IMR-90 (cell line): ENCODE measurements around the gene TIPIN. TPM values are rescaled to one million over a fixed set of nuclear protein-coding genes. Genes with fewer than 3 reads are reported as not detected.

Experiments used
- ATAC-seq: fragments of 200-7000 bp; cut with Tn5 transposase; 2 replicates; pipeline ENCODE4 v1.9.1; 2020; ENCODE audit warnings: low read depth, mild to moderate bottlenecking, moderate library complexity
- BruUV-seq: library from RNA; stranded (reverse); fragments of 400-500 nt; replicated peaks from 2 replicates; lab custom pipeline; 2021; lab: Mats Ljungman, UMichigan
- CTCF ChIA-PET: fragments of 300-600 bp; formaldehyde crosslinking; extraction: SDS; loops from one replicate; lab custom pipeline; 2021; ENCODE audit warnings: antibody characterized with exemption; lab: Yijun Ruan, JAX
- POLR2A ChIA-PET: fragments of 300-600 bp; sonication (Branson Sonifier 250); formaldehyde crosslinking; loops from one replicate; lab custom pipeline; 2022; ENCODE audit warnings: antibody characterized with exemption; ENCODE audit not compliant: unreplicated experiment; lab: Charles Lee
- DNase-seq: peaks from one replicate; pipeline ENCODE4 v3.0.0; 2013
- H2AFZ ChIP-seq: replicated peaks from 2 replicates; pipeline ENCODE3; 2013; ENCODE audit warnings: low read length, mild to moderate bottlenecking; ENCODE audit not compliant: poor library complexity
- H2AK5ac ChIP-seq: 2 replicates; pipeline ENCODE4 v1.6.1; 2013; ENCODE audit warnings: low read depth, low read length, inconsistent platforms
- H2AK9ac ChIP-seq: replicated peaks from 2 replicates; pipeline ENCODE3; 2013; ENCODE audit warnings: mild to moderate bottlenecking, low read depth, low read length, moderate library complexity; ENCODE audit not compliant: poor library complexity
- H2BK120ac ChIP-seq: 2 replicates; pipeline ENCODE4 v1.6.1; 2013; ENCODE audit warnings: low read depth, low read length, inconsistent platforms
- H2BK15ac ChIP-seq: 3 replicates; pipeline ENCODE4 v1.6.1; 2013; ENCODE audit warnings: low read depth, low read length, inconsistent platforms
- H2BK20ac ChIP-seq: 2 replicates; pipeline ENCODE4 v1.6.1; 2013; ENCODE audit warnings: low read depth, mild to moderate bottlenecking, inconsistent platforms, low read length, moderate library complexity
- H2BK5ac ChIP-seq: 2 replicates; pipeline ENCODE4 v1.6.1; 2013; ENCODE audit warnings: mild to moderate bottlenecking, low read depth, low read length, inconsistent platforms; ENCODE audit not compliant: poor library complexity, severe bottlenecking
- H3K14ac ChIP-seq: replicated peaks from 2 replicates; pipeline ENCODE4 v1.6.1; 2013; ENCODE audit warnings: low read depth, low read length, inconsistent platforms
- H3K18ac ChIP-seq: 2 replicates; pipeline ENCODE4 v1.6.1; 2013; ENCODE audit warnings: low read depth, low read length, control low read depth
- H3K23ac ChIP-seq: 2 replicates; pipeline ENCODE4 v1.6.1; 2013; ENCODE audit warnings: low read depth, low read length, inconsistent platforms
- H3K27ac ChIP-seq: 2 replicates; pipeline ENCODE4 v1.5.1; 2013; ENCODE audit warnings: mild to moderate bottlenecking, control low read depth, low read length; ENCODE audit not compliant: insufficient read depth
- H3K27me3 ChIP-seq: 2 replicates; pipeline ENCODE4 v1.6.1; 2013; ENCODE audit warnings: low read length; ENCODE audit not compliant: control insufficient read depth, insufficient read depth
- H3K36me3 ChIP-seq: 2 replicates; pipeline ENCODE4 v1.6.1; 2013; ENCODE audit warnings: low read length, mixed read lengths; ENCODE audit not compliant: control insufficient read depth, insufficient read depth
- H3K4ac ChIP-seq: 2 replicates; pipeline ENCODE4 v1.6.1; 2013; ENCODE audit warnings: low read depth, low read length, inconsistent platforms
- H3K4me1 ChIP-seq: 2 replicates; pipeline ENCODE4 v1.6.1; 2013; ENCODE audit warnings: low read length, mixed read lengths; ENCODE audit not compliant: control insufficient read depth, insufficient read depth
- H3K4me2 ChIP-seq: 2 replicates; pipeline ENCODE4 v1.6.1; 2013; ENCODE audit warnings: low read depth, mild to moderate bottlenecking, control low read depth, low read length, moderate library complexity
- H3K4me3 ChIP-seq: 2 replicates; pipeline ENCODE4 v1.5.1; 2013; ENCODE audit warnings: low read depth, mild to moderate bottlenecking, control low read depth, low read length, moderate library complexity; ENCODE audit not compliant: insufficient read depth
- H3K56ac ChIP-seq: 2 replicates; pipeline ENCODE4 v1.6.1; 2013; ENCODE audit warnings: low read length, inconsistent platforms; ENCODE audit not compliant: insufficient read depth; ENCODE audit errors: extremely low read depth
- H3K79me1 ChIP-seq, 2 experiments: 2 replicates each; pipeline ENCODE4 v1.6.1; 2013; ENCODE audit warnings: low read length in 2 of 2, inconsistent platforms in 1 of 2, low read depth in 1 of 2
- H3K9ac ChIP-seq: 2 replicates; pipeline ENCODE4 v1.6.1; 2013; ENCODE audit warnings: low read depth, low read length, control low read depth
- H3K9me1 ChIP-seq: 2 replicates; pipeline ENCODE4 v1.6.1; 2013; ENCODE audit warnings: low read length, inconsistent platforms; ENCODE audit not compliant: insufficient read depth
- H3K9me3 ChIP-seq: 2 replicates; pipeline ENCODE4 v1.6.1; 2013; ENCODE audit warnings: low read length; ENCODE audit not compliant: control insufficient read depth, insufficient read depth
- H4K20me1 ChIP-seq: 2 replicates; pipeline ENCODE4 v1.6.1; 2013; ENCODE audit warnings: low read length, inconsistent platforms; ENCODE audit not compliant: insufficient read depth
- H4K5ac ChIP-seq: 2 replicates; pipeline ENCODE4 v1.6.1; 2013; ENCODE audit warnings: mild to moderate bottlenecking, low read depth, low read length, control low read depth
- H4K8ac ChIP-seq, 2 experiments: 2 replicates each; pipeline ENCODE4 v1.6.1; 2013; ENCODE audit warnings: low read depth in 2 of 2, low read length in 2 of 2, control low read depth in 1 of 2, inconsistent platforms in 1 of 2
- H4K91ac ChIP-seq: 2 replicates; pipeline ENCODE4 v1.6.1; 2013; ENCODE audit warnings: low read depth, low read length, inconsistent platforms; ENCODE audit not compliant: insufficient read depth
- CEBPB ChIP-seq: IDR thresholded peaks from 2 replicates; pipeline ENCODE4 v1.6.1; 2012; ENCODE audit warnings: low read depth, low read length, improper control_type of control experiment
- FOS ChIP-seq: fragments of 150-350 bp; IDR thresholded peaks from 2 replicates; pipeline ENCODE4 v1.6.1; 2016; ENCODE audit warnings: low read depth, low read length
- MAZ ChIP-seq: IDR thresholded peaks from 2 replicates; pipeline ENCODE4 v1.6.1; 2012; ENCODE audit warnings: low read depth, mild to moderate bottlenecking, low read length, improper control_type of control experiment, moderate library complexity, borderline replicate concordance
- POLR2A ChIP-seq: IDR thresholded peaks from 2 replicates; pipeline ENCODE4 v1.6.1; 2012; ENCODE audit warnings: mild to moderate bottlenecking, low read depth, low read length
- RAD21 ChIP-seq: IDR thresholded peaks from 2 replicates; pipeline ENCODE4 v1.6.1; 2012; ENCODE audit warnings: low read length, improper control_type of control experiment
- RCOR1 ChIP-seq: IDR thresholded peaks from 2 replicates; pipeline ENCODE4 v1.6.1; 2012; ENCODE audit warnings: mild to moderate bottlenecking, low read length, improper control_type of control experiment; ENCODE audit not compliant: insufficient replicate concordance
- WGBS, 2 experiments: methylation state at CpG; one replicate each; pipeline versions ENCODE4 v1.1.5 to v1.1.7; 2013; ENCODE audit warnings: missing lambda C conversion rate in 2 of 2; ENCODE audit not compliant: insufficient read length in 1 of 2; ENCODE audit errors: extremely low coverage in 2 of 2; 5-methylcytosine and 5-hydroxymethylcytosine counted together
- dilution Hi-C: fragments of 300-500 bp; cut with HindIII; formaldehyde crosslinking; loops from one replicate; pipeline ENCODE4 v1.14.3; 2018; ENCODE audit warnings: low sequenced_read_pairs; ENCODE audit not compliant: unreplicated experiment
- in situ Hi-C: fragments of 300-500 bp; cut with MboI; formaldehyde crosslinking; loops from 3 replicates; pipeline ENCODE4 v1.14.3; 2019; ENCODE audit warnings: low sequenced_read_pairs, inconsistent platforms, mixed read lengths
- intact Hi-C: fragments of 100-400 bp; cut with micrococcal nuclease; formaldehyde crosslinking; loops from 2 replicates; pipeline ENCODE4 v1.10.0; 2022
- polyA plus RNA-seq, 3 experiments: library from polyadenylated mRNA; depleted of rRNA; stranded (reverse); fragments of >200 nt; gene quantifications; 2 replicates each; pipeline ENCODE4 v1.2.3, GENCODE V29; 2012; ENCODE audit warnings: low replicate concordance in 1 of 3
- total RNA-seq: library from RNA; depleted of rRNA; stranded (reverse); fragments of >200 nt; gene quantifications from 2 replicates; pipeline ENCODE4 v1.2.3, GENCODE V29; 2012
- TF ChIP-seq, protein P1 (sequence below): conservative IDR thresholded peaks from 2 replicates; pipeline ENCODE4 v1.5.1; 2012; ENCODE audit warnings: mild to moderate bottlenecking, low read depth, low read length, improper control_type of control experiment

TIPIN gene
- total and polyA plus RNA-seq, 2 of the 4 experiments (the other 2 are of a cell fraction), result 6.3 to 7.3 TPM

GRCh38 chr15:66378814-66379430 is 22.4 kb upstream of the TIPIN start:
- H2BK120ac ChIP-seq, result no peak overlapping the region
- H2BK15ac ChIP-seq, result no peak overlapping the region
- WGBS, 2 experiments, result no CpG with 5 or more reads among the region's 7 CpGs
- H3K18ac ChIP-seq, result no peak overlapping the region
- H4K5ac ChIP-seq, result no peak overlapping the region
- no peak overlapping the region for H2AK5ac ChIP-seq
- no peaks in the 10 kb centered on the region for H3K79me1 ChIP-seq
- no peak overlapping the region for H3K56ac ChIP-seq
- no peak overlapping the region for H2BK20ac ChIP-seq
- H2AK9ac ChIP-seq, result no peak overlapping the region
- ChIA-PET POLR2A (no interaction called here), CTCF (interaction anchor here (1.5 kb wide), 1 partner anchor 118 kb away, joined by 3 read pairs; the partner anchor contains the start of gene SNAPC5)
- no peak overlapping the region for H3K14ac ChIP-seq
- no peaks in the 10 kb centered on the region for H4K20me1 ChIP-seq
- no peak for ATAC-seq
- no peaks in the 10 kb centered on the region for H3K36me3 ChIP-seq
- intact Hi-C loops (no loop called here), in situ Hi-C loops (no loop called here), dilution Hi-C loops (no loop called here)
- no peak overlapping the region for H3K23ac ChIP-seq
- H3K9me3 ChIP-seq, result no peaks in the 10 kb centered on the region
- no peak overlapping the region for H3K4me3 ChIP-seq
- no peak overlapping the region for H2AFZ ChIP-seq
- no peak overlapping the region for H4K91ac ChIP-seq
- no peak overlapping the region for H3K4me2 ChIP-seq
- H3K4me1 ChIP-seq, result no peaks in the 10 kb centered on the region; the same call in 1 of the 2 replicates
- no peaks in the 10 kb centered on the region for H3K9me1 ChIP-seq
- TF ChIP-seq CEBPB (no peak), MAZ (no peak), RAD21 (no peak), POLR2A (no peak), RCOR1 (no peak), FOS (no peak)
- TF ChIP-seq, protein P1, sequence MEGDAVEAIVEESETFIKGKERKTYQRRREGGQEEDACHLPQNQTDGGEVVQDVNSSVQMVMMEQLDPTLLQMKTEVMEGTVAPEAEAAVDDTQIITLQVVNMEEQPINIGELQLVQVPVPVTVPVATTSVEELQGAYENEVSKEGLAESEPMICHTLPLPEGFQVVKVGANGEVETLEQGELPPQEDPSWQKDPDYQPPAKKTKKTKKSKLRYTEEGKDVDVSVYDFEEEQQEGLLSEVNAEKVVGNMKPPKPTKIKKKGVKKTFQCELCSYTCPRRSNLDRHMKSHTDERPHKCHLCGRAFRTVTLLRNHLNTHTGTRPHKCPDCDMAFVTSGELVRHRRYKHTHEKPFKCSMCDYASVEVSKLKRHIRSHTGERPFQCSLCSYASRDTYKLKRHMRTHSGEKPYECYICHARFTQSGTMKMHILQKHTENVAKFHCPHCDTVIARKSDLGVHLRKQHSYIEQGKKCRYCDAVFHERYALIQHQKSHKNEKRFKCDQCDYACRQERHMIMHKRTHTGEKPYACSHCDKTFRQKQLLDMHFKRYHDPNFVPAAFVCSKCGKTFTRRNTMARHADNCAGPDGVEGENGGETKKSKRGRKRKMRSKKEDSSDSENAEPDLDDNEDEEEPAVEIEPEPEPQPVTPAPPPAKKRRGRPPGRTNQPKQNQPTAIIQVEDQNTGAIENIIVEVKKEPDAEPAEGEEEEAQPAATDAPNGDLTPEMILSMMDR, result no peak
- no peak overlapping the region for H2BK5ac ChIP-seq
- H3K4ac ChIP-seq, result no peak overlapping the region
- DNase-seq, result no peak
- no peak overlapping the region for H4K8ac ChIP-seq
- no TSS peak for BruUV-seq
- no peak overlapping the region for H3K9ac ChIP-seq
- no peak overlapping the region for H3K27ac ChIP-seq
- no peaks in the 10 kb centered on the region for H3K27me3 ChIP-seq
